NCI-H2107 (cell line): ENCODE measurements around the gene LRAT.
A peak's percentile ranks its signal among the peaks of the same experiment; 100 is the strongest.
"Not testable (repeated sequence)": the region's sequence is repeated elsewhere in the genome, so short reads cannot be mapped to it uniquely, and the experiment has no call there.

Source experiments
- DNase-seq: peaks from one replicate; lab custom pipeline; 2025; lab: John Stamatoyannopoulos, UW

The LRAT gene

DNA sequence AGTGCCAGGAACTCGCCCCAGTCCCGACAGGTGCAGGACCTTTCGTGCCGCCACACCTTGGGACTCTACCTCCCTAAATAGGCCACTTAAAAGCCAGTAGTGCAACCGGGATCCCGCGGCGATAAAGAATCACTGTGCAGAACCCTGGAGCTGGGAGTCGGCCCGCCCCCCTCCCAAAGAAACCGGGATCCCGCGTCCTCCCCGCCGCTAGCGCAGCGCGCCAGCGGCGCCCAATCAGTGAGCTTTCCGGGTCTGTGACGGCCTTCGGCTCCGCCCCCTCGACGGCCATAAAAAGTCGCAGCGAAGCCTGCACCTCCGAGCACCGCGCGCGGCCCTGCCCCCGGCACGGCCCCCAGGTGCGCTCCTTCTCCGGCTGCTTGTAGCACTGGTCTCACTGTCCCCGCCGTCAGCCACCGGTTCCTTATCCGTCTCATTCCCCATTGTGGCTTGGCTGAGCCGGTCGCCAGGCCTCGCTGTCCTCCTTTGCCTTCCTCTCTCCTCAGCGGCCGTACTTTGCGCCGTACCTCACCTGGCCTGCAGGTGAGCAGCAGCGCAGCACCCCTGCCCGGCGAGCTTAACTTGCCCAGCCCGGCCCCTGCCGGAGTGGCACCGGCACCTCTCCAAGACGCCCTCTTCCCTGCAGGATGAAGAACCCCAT lies at the start of gene LRAT:
Gene LRAT (plus strand): TSS at position 318 of the 658 bp plus-strand sequence. CDS start 327 bp downstream, at position 645.
- DNase-seq = peak; percentile 1

DNA sequence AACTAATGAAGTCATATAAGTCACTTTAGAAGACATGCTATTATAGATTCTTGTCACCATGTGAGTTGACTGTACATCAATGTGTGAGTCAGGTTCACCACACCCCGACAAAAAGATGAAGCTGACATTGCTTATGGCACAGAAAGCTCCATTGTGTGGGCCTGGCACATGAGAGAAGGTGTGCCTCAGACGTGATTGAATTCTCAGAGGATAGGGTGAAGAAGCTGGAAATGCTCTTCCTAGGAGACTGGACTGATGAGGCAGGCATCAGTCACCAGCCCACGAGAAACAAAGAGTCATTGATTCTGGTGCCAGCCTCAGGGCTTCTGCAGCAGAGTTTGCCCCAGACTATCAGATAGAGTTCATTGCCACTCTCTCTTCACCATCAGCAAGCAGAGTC lies 35.9 kb upstream of the LRAT start:
- DNase-seq = no peak

DNA sequence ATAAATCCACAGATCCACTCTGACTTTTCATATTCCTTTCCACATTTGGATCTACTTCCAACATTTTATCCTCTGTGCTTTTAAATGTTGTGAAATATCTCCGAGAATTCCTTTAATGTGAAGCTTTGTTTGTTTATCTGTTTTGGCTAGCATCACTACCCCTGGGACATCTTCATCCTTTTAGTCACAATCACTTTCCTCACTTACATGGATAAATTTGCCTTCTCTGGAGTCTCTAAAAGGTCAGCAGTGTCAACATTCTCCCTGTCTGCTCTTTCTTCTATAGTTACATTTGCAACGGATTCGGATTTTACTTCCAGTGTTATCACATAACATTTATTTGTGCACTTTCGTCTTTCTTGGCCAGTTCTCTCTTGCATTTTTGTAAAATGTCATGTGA lies 34.2 kb upstream of the LRAT start:
- no peak for DNase-seq

DNA sequence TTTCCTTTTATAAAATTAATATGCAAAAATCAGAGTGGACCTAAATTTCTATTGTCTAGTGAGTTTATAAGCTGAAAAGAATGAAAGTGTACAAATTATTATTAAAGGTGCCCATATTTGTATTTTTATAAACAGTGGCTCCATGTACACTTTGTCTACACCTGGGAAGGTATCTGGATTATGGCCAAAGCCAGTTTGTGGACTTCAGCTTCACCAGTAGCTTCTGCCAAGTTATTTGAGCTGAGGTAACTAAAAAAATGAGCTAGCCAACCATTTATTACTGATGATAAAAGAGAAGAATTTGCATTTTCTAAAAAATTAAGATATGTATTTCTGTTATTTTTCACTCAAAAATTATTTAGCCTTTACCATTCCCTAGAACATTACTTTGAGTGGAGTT lies 32.3 kb upstream of the LRAT start:
- DNase-seq = no peak

DNA sequence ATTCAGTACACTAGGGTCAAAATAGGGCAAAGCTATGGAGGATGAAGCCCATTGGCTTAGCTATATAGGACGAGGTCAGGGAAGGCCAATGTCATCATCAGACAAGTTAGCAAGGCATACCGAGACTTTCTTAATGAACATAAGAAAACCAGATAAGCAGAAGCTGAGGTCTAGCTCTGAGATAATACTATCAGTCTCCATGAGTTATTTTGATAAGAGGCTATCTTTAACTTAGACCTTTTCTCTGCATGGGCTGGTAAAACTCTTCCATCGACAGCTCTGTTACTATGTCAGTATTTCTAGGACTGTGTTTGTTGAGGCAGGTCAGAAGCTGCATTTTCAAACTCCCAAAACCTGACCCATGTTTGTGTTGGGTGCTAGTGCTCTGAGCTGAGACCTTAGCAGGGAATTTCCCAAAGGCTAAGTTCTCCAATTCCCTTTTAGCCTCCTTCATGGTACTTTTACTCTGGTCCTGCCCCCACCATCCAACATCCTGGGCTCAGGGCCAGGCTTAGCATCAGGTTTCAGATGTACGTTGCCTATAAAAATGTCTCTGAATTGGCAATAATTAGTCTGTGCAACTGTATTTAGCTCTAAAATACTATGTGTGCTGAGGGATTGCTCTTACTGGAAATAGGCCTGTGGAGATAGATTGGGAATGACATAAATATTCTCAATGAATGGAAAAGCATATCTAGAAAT lies 29.3 kb upstream of the LRAT start:
- DNase-seq = no peak

GRCh38 chr4:154719087-154719486 lies 24.7 kb upstream of the LRAT start:
- no peak for DNase-seq

DNA sequence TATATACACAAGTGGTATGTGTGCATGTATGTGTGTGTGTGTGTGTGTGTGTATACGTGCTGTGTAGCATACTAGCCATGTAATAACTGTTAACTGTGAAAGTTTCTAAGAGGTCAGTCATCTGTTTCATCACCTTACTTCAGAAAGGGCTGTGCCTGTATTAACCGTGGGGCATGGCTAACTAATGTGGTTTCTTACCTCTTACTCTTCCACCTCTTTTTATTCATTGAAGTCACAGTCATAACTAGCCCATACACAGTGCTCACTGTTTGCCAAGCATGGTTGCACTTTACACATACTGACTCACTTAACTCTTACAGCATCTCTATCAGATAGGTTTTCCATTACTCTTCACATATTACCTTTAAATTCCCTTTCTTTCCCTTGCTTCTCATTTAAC lies 23.7 kb upstream of the LRAT start:
- no peak for DNase-seq

DNA sequence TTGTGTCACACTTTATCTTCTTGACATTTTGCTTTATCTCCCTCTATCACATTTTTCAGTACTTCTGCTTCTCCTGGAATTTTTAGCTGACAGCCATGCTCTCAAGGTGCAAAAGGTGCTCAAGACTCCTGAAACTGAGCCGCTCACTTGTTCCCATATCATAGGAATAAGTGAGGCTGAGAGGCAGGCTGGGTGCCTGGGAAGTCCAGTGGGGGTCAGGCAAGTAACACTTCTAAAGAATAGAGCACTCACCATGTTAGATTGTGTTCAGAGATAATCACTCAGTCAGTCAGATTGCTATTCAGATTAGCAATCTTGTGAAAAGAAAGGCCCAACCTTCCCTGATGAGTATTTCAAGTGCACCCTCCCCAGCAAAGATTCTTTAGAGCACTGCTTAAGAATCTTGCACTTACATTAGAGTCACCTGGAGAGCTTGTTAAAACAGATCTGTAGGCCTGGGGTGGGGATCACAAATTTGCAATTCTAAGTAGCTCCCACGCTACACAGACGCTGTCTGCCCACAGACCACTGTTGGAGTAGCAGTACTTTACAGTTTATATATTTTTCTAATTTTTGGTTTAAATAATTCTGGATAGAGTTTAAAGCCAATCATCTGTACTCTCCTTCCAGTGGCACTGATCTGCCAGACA lies 23.1 kb upstream of the LRAT start:
- no peak for DNase-seq

DNA sequence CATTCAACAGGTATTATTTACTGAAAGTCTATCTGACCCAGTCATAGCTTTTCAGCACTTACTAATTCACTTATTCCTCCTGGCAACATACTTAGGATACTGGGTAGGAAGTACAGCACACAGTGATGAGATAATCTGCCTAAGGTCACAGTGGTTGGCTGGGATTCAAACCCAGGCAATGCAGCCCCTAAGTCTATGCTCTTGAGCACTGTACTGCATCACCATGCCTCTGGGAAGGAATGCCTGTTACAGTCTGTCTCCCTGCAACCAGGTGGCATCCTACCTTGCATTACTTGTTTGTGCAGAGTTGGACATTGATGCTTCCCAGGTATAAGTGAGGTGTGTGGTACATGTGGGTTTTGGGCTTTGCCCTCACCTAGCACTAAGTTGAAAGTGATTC lies 21.5 kb upstream of the LRAT start:
- DNase-seq = no peak

GRCh38 chr4:154723601-154724000 lies 20.2 kb upstream of the LRAT start:
- DNase-seq = not testable (repeated sequence)

GRCh38 chr4:154727540-154727939 lies 16.3 kb upstream of the LRAT start:
- no peak for DNase-seq

DNA sequence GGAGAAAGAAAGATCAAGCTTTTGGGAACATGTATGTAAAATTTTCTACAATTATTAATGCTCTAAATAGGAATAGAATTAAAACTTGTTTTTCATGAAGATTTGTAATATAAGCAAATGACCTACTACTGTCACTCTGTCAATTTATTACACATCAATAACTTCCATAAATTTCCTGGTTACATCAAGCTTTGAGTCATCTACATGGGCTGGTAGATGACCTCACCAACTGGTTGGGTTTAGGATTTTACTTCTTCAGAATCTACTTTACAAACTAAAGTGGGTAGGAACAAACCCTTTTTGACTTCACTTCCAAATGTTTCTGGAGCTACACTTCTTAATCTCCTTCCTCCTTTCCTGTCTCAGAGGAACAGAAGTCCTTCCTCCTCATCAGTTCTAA lies 12.0 kb upstream of the LRAT start:
- no peak for DNase-seq

DNA sequence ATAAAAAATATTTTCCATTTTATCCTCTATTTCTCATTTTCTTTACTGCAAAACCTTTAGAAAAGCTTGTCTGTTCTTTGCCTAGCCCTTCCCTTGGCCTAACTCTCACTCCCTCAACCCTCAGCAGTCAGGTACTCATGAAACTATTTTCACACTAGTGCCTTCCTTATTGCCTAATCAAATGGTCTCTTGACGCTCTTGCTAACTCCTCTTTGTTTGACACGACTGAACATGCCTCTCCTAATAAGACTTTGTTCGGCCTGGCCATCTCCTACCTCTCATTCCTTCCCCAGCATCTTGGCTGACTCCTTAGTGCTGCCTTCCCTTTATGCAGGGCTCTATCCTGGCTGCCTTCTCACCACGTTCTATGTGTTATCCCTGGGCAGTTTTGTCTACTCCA lies 11.1 kb upstream of the LRAT start:
- no peak for DNase-seq

GRCh38 chr4:154736770-154737169 lies 7.0 kb upstream of the LRAT start:
- DNase-seq = no peak

DNA sequence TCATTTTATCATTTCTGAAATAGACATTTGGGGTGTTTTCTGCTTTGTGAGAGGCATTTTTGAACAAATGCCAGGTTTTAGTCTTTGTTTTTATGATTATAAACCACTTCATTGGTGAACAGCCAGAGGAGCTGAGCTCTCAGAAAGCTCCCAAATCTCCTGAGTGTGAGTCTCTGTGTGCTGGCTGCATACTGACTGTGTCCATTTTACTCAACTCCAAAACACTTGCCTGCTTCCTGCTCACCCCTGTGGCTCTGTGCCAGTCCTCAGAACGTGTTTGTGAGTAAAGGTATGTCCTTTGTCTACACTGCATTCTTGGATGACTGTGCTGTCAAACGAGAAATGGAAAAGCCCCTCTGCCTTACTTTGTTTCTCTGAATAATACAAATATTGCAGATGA lies 5.4 kb upstream of the LRAT start:
- DNase-seq = no peak

DNA sequence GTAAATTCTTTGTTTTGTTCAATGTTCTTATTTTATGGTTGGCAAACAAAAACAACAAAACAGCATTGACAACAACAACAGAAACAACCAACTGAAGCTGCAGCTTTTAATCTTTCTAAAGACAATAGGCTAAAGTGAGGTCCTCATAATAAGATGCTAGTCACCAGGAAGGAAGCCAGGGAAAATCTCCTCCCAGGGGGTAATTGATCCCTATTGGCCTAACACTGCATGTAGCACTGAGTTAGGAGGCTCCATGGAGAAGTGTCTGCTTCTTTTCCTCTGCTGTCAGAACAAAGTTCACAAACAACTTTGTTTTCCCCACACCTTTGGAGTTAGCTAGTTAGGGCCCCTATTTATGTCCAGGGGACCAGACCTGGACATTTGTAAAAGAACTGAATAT lies 4.7 kb upstream of the LRAT start:
- no peak for DNase-seq

DNA sequence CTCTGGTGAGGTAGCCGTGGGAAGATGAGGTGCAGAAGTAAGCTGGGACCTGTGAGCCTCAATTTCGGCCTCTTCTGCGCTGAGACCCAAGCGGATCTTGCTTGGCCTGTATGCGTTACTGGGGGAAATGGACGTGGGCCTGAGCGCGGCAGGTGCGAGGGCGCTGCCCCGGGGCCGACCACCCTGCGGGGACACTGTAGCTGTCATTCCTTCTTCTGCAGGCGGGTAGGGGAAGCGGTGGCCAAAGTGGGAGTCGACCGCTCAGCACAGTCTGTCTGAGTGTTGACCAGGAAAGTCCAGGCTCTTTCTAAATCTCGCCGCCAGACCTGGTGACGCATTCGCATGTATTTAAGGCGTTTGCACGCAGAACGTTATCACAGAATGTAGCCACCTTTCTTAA lies 3.3 kb upstream of the LRAT start:
- no peak for DNase-seq

DNA sequence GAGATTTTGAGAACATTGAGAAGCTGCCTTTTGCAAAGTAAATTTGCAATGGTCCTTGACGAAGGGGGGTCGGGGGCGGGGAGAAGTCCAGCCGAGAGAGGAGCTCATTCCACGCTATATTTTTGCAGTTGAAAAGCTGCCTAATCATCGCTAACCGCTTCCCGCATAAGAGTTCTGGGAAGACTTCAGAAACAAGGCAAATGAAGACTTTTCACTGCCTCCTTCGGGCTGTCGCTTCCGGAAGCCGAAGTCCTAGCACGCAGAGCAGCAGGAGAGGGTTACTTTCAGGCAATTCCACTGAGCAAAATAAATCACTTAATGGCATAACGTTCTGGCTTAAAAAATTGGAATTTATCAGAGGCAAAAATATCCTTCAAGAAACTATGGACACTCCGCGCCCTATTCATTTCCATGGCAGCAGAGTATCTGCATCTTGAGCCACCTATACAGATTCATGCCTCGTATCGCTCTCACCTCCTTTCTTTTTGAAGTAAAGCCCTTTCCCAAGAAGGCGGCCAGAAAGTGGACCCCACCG lies 2.6 kb upstream of the LRAT start:
- no peak for DNase-seq

GRCh38 chr4:154741922-154742850 lies 1.6 kb upstream of the LRAT start:
- DNase-seq = no peak

GRCh38 chr4:154744341-154744926 lies 634 bp downstream of the LRAT start:
- DNase-seq = no peak

DNA sequence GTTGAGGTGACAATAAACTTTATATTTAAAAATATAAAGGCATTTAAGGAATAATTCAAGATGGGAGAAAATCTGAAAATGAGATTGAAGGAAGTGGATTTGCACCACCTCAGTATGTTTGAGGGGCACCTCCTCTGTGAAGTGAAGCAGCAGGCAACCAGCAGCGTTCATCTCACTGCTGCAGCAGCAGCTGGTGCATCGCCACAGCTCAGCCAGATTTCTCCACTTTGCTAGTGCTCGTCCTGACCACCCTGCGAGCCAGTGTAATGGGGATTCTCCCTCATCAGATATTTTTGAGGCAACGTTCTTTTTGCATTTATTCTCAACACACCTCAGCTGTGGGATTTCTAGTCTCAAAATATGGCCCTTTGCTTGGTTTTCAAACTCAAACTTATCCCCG lies 13.9 kb downstream of the LRAT start:
- DNase-seq = no peak

DNA sequence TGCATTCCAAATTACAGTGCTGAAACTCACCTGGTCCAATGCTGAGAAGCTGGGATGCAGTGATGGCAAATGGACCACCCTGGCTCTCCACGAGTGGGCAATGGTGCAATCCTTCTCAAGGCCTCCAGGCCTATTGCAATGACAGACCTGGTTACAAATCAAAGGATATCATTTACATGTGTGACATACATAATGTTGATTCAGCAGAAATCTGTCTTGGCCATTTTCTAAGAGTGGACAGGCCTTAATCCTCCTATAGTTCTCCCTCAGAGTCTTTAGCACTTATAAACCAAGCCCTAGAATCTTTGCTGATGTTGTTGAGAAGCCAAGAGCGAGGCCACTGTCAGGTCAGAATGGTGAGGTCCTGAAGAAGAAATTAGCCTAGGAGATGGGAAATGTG lies 17.1 kb downstream of the LRAT start:
- no peak for DNase-seq
